ENCODE data around the gene ARHGEF28.

The ARHGEF28 gene

DNA sequence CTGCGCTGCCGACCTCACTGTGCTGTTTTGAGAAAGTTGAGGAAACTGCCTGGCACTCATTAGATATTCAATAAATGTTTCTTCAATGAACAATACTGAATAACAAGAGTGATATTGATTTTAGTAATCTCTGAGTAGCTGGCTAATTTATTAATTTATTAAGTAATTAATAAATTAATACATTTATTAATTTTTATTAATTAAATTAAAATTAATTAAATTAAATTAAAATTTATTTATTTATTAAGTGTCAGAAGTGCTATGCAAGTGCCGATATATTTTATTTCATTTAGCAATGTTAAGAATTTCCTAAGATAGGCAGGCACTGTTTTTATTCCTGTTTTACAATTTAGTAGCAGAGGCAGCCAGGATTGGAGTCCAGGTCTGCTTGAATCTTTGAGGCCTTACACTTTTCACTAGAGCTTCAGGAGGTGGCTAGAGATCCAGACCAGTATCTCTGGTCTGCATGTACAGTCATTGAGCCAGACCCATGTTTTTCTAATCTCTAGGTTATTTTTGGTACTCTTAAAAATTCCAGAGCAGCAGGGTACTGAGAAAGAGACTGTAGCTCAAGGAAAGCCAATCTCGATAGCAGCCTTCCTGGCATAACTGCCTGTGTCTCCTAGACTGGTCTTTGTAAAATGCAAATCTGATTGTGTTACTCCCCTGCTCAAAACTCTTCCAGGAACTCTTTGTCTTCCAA, 109.2 kb downstream of the ARHGEF28 start:
- no peak for DNase-seq (ENCODE audit: low read depth in 2 of 2)

GRCh38 chr5:73739650-73740049, 113.7 kb downstream of the ARHGEF28 start:
- DNase-seq (ENCODE audit: low read depth in 2 of 2), result no peak

DNA sequence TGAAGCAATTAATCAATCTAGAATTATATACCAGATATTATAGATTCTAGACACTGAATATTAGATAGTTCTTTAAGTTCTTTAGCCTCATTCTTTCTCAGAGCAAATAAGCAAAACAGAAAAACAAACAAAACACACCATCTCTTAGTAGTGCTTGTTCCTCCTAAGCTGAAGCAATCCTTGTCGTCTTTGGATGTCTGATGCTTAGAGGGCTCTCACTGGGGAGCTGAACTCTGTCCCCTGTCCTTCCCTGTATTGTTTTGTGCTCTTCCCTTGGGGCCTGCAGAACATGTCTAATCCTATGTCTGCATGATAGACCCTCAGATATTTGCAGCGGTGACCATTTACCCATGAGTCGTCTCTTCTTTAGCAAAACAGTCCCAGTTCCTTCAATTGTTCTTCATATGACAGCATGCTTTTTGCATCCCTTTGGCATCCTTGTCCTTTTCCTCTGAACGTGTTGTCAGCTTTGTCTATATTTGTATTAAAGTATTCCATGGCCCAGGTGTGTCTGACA, 114.3 kb downstream of the ARHGEF28 start:
- no peak for DNase-seq (ENCODE audit: low read depth in 2 of 2)

GRCh38 chr5:73743161-73743560, 117.2 kb downstream of the ARHGEF28 start:
- no peak for DNase-seq (ENCODE audit: low read depth in 2 of 2)

- no peak for DNase-seq (ENCODE audit: low read depth in 2 of 2)
Observed at GRCh38 chr5:73745836-73746235, 119.8 kb downstream of the ARHGEF28 start.

DNA sequence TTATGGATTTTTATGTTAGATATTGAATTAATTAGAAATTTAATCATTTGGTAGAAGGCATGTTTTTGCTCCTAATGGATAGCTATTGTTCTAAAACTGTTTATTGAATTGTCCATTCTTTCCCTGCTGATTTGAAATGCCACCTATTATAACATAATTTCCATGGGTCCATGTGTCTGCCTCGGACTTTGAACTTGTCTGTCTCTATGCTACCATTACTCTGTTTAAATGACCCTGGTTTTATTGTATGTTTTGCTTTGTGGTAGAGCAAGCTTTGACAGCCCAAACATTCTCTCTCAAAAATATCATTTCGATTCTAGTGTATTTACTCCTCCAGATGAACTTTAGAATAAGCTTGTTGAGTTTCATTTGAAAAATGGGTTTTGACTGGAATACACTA, 120.6 kb downstream of the ARHGEF28 start:
- no peak for DNase-seq (ENCODE audit: low read depth in 2 of 2)

DNA sequence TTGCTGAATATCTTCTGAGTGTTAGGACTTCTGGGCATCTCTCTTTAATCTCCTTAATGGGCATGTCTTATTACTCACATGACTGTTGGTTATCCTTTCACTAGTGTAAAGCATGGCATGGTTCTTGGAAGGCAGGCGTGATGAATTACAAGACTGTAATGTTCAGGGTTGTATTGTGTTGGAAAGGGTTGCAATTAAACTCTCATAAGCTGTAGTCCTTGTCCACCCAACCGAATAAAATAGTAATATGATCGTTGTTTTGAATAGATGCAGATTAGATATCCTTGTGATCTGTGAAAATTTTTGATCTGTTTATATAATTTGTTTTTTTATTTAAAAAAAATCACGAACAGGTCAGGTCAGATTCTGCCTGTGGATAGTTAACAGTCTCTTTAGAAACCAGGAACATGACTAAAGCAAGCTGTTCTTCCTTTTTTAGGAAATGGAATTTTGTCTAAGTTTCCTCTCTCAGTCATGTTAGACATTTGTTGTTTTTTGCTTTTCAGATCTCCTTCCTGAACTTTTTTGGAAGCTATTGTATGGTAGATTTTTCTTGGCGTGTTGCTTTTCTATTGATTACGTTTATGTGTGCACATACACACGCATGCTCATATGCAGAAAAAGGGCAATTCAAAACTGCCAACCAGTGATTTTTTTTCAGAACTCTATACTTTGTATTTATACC, 121.8 kb downstream of the ARHGEF28 start:
- DNase-seq (ENCODE audit: low read depth in 2 of 2), result no peak

DNA sequence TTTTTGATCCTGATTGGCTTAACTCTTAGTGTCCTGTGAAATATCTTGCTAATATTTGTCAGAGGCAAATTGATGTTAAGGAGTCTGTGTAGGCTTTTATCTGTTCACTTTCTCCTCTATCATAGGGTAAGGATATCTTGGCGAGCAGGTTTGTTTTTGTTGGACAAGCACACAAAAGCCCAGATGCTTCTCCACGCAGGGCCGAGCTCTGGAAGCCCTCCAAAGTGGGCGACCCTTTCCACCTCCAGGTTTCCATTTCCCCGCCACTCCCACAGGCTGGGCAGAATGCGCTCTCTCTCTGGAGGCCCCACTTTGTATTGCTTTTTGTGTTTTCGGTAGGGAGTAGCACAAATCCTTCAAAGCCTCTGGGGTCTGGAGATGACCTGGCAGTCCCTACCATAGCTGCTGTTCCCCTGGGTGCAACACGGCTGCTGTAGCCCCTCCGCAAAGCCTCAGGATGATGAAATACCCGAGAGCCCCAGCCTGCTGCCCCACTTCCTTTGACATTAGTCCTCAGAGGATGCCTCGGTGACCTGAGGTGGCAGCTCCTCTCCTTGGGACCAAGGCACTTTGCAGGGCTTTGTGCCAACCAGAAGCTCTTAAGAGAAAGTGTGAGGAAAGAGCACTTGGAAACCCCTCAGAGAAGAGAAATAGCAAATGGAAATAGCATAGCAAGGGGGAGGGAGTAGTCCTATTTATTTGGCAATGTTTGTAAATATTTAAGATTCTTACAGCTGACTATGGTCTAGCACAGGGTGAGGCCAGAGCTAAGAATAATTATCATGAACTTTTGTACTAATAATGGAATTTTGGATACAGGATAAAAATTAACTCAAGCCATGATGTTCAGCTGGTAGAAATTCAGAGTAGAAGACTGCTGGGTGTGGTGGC, 122.8 kb downstream of the ARHGEF28 start:
- DNase-seq (ENCODE audit: low read depth in 2 of 2), result no peak

GRCh38 chr5:73749485-73750270, 123.7 kb downstream of the ARHGEF28 start:
- no peak for DNase-seq (ENCODE audit: low read depth in 2 of 2)

- DNase-seq (ENCODE audit: low read depth in 2 of 2), result no peak
Observed at GRCh38 chr5:73751254-73751914, 125.4 kb downstream of the ARHGEF28 start.

DNA sequence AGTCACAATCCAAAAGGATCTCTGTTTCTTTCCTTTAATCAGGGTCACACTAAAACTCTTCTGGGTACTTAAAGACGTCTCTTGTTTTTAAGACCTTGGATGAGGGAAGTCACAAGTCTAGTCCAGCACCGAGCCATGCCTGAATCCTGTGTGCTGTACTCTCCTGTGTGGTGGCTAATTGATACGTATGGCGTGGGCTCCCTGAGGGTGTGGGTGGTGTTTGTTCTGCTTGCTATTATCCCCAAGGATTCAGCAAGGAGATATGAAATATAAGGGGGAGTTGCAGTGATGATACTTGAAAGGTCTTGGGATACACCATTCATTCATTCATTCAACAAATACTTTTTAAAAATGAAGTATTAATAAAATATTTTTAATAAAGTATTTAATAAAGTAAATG, 128.3 kb downstream of the ARHGEF28 start:
- no peak for DNase-seq (ENCODE audit: low read depth in 2 of 2)

- no peak for DNase-seq (ENCODE audit: low read depth in 2 of 2)
Observed at GRCh38 chr5:73757416-73757815, 131.4 kb downstream of the ARHGEF28 start.

GRCh38 chr5:73759771-73760170, 133.8 kb downstream of the ARHGEF28 start:
- DNase-seq (ENCODE audit: low read depth in 2 of 2), result no peak

GRCh38 chr5:73763300-73764032, 137.5 kb downstream of the ARHGEF28 start:
- no peak for DNase-seq (ENCODE audit: low read depth in 2 of 2)

DNA sequence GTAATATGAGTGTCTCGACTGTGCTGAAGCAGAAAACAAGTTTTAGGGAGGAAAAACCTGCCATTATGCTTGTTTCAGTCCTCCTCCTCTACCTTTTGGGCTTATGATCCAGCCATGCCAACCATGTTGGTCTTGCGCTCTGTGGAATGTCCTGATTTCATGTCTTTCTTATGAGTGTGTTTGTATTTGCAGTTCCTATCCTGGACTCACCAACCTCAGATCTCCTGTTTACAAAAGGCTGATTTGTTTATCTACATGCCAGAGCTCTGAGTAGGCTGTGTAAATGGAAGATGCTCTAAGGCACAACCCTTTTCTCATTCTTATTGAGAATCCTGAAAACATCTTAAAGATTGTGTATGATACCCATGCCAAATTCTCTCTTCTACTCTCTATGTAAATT, 138.6 kb downstream of the ARHGEF28 start:
- no peak for DNase-seq (ENCODE audit: low read depth in 2 of 2)

DNA sequence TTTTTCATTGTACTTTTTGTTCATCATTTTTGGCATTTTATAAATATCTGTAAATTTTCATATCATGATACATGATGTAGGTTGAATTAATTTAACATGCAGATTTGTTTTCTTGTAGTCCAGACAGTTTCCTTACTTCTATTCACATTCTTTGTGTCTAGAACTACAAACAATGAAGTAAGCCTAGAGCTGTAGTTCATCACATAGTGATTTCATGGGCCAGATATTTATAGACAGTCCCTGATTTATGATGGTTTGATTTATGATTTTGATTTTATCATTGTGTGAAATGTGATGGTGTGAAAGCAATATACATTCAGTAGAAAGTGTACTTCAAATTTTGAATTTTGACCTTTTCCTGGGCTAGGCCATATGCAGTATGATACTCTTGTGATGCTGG, 139.0 kb downstream of the ARHGEF28 start:
- DNase-seq (ENCODE audit: low read depth in 2 of 2), result no peak

- no peak for DNase-seq (ENCODE audit: low read depth in 2 of 2)
Observed at GRCh38 chr5:73766902-73767301, 140.9 kb downstream of the ARHGEF28 start.

DNA sequence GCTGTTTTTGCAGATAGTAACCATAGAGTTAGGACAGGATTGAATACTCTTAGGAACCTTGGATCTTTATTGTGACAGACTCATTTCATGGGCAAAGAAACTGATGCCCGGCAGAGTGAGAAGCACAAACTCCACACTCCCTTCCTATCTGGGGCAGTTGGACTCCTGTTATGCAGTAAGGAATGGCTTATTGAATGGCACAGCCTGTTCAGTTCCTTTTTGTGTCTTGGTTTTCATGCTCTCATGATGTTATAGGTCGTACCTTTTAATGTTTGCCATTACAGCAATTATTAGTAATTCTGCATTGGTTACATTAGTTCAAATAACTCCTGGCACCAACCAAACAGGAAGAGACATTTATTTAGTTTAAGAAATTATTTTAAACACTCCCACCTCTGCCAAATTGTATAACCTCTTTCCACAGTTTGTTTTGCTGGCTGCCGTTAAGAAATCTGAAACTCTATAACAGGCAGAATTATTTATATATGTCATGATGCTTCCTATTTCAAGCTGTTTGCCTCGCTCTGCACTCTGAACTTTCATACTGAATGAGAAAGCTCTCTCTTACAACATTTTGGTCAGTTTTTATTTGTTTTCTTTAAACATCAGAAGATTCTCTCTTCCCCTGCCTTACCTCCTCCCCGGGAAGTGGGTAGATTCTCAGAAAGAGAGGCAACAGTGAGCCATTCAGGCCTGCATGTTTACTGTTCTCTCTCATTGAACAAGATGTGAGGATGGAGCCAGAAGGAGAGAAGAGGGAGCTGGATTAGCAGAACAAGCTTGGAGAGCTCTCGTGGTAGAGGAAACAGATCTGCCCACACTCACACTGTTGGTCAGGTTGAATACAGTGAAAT, 144.4 kb downstream of the ARHGEF28 start:
- no peak for DNase-seq (ENCODE audit: low read depth in 2 of 2)

- DNase-seq (ENCODE audit: low read depth in 2 of 2), result no peak
Observed at GRCh38 chr5:73774924-73775323, 148.9 kb downstream of the ARHGEF28 start.

Measured in stimulated activated CD4-positive, alpha-beta T cell treated with anti-CD3 and anti-CD28 coated beads, Interleukin-4, amount 100 ng/mL, for 48 hours (primary cell).